GM23338 (cell line): ENCODE measurements around the gene OLFML2A. TPM values are rescaled to one million over a fixed set of nuclear protein-coding genes. Genes with fewer than 3 reads are reported as not detected.

Source experiments
- ATAC-seq: fragments of 200-7000 bp; cut with Tn5 transposase; 3 replicates; pipeline ENCODE4 v1.9.1; 2020
- DNase-seq: peaks from one replicate; pipeline ENCODE4 v3.0.0-alpha.2; 2015; ENCODE audit warnings: low spot score
- H2AFZ ChIP-seq: fragments of 200-600 bp; sonication (generic); 2 replicates; pipeline ENCODE4 v1.8.0; 2016; ENCODE audit warnings: antibody characterized with exemption, mild to moderate bottlenecking, moderate library complexity
- H3F3A ChIP-seq: fragments of 200-600 bp; sonication (generic); replicated peaks from 2 replicates; pipeline ENCODE4 v1.8.0; 2017; ENCODE audit warnings: antibody characterized with exemption, mixed run types, low read depth
- H3K27ac ChIP-seq: fragments of 200-600 bp; sonication (generic); 2 replicates; pipeline ENCODE4 v1.6.1; 2016; ENCODE audit warnings: low read depth
- H3K27me3 ChIP-seq: fragments of 200-600 bp; sonication (generic); 2 replicates; pipeline ENCODE4 v1.8.0; 2016; ENCODE audit warnings: mild to moderate bottlenecking, mixed run types, moderate library complexity; ENCODE audit not compliant: insufficient read depth
- H3K36me3 ChIP-seq: fragments of 200-600 bp; sonication (generic); 2 replicates; pipeline ENCODE4 v1.8.0; 2016; ENCODE audit warnings: mild to moderate bottlenecking; ENCODE audit not compliant: insufficient read depth
- H3K4me1 ChIP-seq: fragments of 200-600 bp; sonication (generic); 2 replicates; pipeline ENCODE4 v1.8.0; 2016; ENCODE audit warnings: mild to moderate bottlenecking, moderate library complexity; ENCODE audit not compliant: insufficient read depth
- H3K4me2 ChIP-seq: fragments of 200-600 bp; sonication (generic); 2 replicates; pipeline ENCODE4 v1.7.1; 2017; ENCODE audit warnings: mixed run types
- H3K4me3 ChIP-seq: fragments of 200-600 bp; sonication (generic); 2 replicates; pipeline ENCODE4 v1.6.1; 2016; ENCODE audit warnings: mixed run types
- H3K79me2 ChIP-seq: fragments of 200-600 bp; sonication (generic); replicated peaks from 2 replicates; pipeline ENCODE4 v1.8.0; 2017; ENCODE audit warnings: mild to moderate bottlenecking; ENCODE audit not compliant: insufficient read depth
- H3K9me2 ChIP-seq: fragments of 200-600 bp; sonication (generic); 2 replicates; pipeline ENCODE4 v1.8.0; 2017; ENCODE audit not compliant: insufficient read depth
- H4K20me1 ChIP-seq: fragments of 200-600 bp; sonication (generic); replicated peaks from 2 replicates; pipeline ENCODE4 v1.8.0; 2017; ENCODE audit warnings: mild to moderate bottlenecking; ENCODE audit not compliant: insufficient read depth
- H3K27ac Mint-ChIP-seq: 2 replicates; pipeline ENCODE4 v1.8.0; 2020; ENCODE audit warnings: inconsistent platforms, mild to moderate bottlenecking, moderate library complexity, mixed read lengths
- H3K27me3 Mint-ChIP-seq: 3 replicates; pipeline ENCODE4 v1.8.0; 2022; ENCODE audit warnings: low read depth, mild to moderate bottlenecking, moderate library complexity, mixed read lengths, inconsistent platforms; ENCODE audit not compliant: insufficient read depth, poor library complexity
- H3K36me3 Mint-ChIP-seq: 3 replicates; pipeline ENCODE4 v1.8.0; 2021; ENCODE audit warnings: low read depth, mild to moderate bottlenecking, inconsistent platforms, moderate library complexity, mixed read lengths
- H3K4me1 Mint-ChIP-seq: 3 replicates; pipeline ENCODE4 v1.8.0; 2020; ENCODE audit warnings: mild to moderate bottlenecking, inconsistent platforms, mixed read lengths
- H3K4me3 Mint-ChIP-seq: 3 replicates; pipeline ENCODE4 v1.8.0; 2021; ENCODE audit warnings: moderate library complexity, mild to moderate bottlenecking, inconsistent platforms, mixed read lengths
- H3K9me3 Mint-ChIP-seq: 3 replicates; pipeline ENCODE4 v1.8.0; 2020; ENCODE audit warnings: moderate library complexity, mild to moderate bottlenecking, inconsistent platforms, mixed read lengths
- CREB1 ChIP-seq: fragments of 250-450 bp; sonication (Bioruptor Pico); IDR thresholded peaks from 2 replicates; pipeline ENCODE4 v1.5.0; 2020; ENCODE audit warnings: low read depth, mild to moderate bottlenecking, moderate library complexity
- EZH2 ChIP-seq: fragments of 200-600 bp; sonication (generic); IDR thresholded peaks from one replicate; pipeline ENCODE4 v1.8.0; 2017; ENCODE audit warnings: antibody characterized with exemption, mild to moderate bottlenecking, low read depth; ENCODE audit not compliant: unreplicated experiment
- JUNB ChIP-seq: IDR thresholded peaks from one replicate; pipeline ENCODE4 v1.6.1; 2016; ENCODE audit warnings: antibody characterized with exemption; ENCODE audit not compliant: unreplicated experiment
- POLR2AphosphoS5 ChIP-seq: IDR thresholded peaks from 2 replicates; pipeline ENCODE4 v1.6.1; 2016; ENCODE audit warnings: antibody characterized with exemption, low read depth
- STAT1 ChIP-seq: IDR thresholded peaks from one replicate; pipeline ENCODE4 v1.6.1; 2016; ENCODE audit warnings: antibody characterized with exemption; ENCODE audit not compliant: unreplicated experiment
- ZNF331 ChIP-seq: fragments of 250-450 bp; sonication (Bioruptor Pico); IDR thresholded peaks from 2 replicates; pipeline ENCODE4 v1.5.0; 2020; ENCODE audit warnings: low read depth, mild to moderate bottlenecking, moderate library complexity
- polyA plus RNA-seq: library from polyadenylated mRNA; unstranded; fragments of >200 nt; fragmentation: Nextera tagmentation; extraction: Ambion mirVana; gene quantifications from 2 replicates; pipeline ENCODE4 v1.2.1, GENCODE V29; 2016
- total RNA-seq: library from RNA; depleted of rRNA; stranded (reverse); fragments of >200 nt; shearing (Covaris generic); gene quantifications from 2 replicates; pipeline ENCODE4 v1.2.3, GENCODE V29; 2014
- TF ChIP-seq, protein P1 (sequence below): IDR thresholded peaks from one replicate; pipeline ENCODE4 v1.6.1; 2018; ENCODE audit warnings: antibody characterized with exemption; ENCODE audit not compliant: unreplicated experiment
- TF ChIP-seq, protein P2 (sequence below), 2 experiments: fragments of 200-600 bp in 1 of 2; sonication (generic) in 1 of 2; conservative IDR thresholded peaks; 2 replicates each; pipeline versions ENCODE4 v1.5.1 to v1.6.1; 2016 to 2017; ENCODE audit warnings: antibody characterized with exemption in 2 of 2, low read depth in 2 of 2, mild to moderate bottlenecking in 2 of 2, moderate library complexity in 1 of 2
- TF ChIP-seq, protein P3 (sequence below): IDR thresholded peaks from 2 replicates; pipeline ENCODE4 v1.6.1; 2016; ENCODE audit warnings: antibody characterized with exemption

Gene OLFML2A
- total and polyA plus RNA-seq, 2 experiments from 2014 or later = 1.1 to 6.7 TPM

DNA sequence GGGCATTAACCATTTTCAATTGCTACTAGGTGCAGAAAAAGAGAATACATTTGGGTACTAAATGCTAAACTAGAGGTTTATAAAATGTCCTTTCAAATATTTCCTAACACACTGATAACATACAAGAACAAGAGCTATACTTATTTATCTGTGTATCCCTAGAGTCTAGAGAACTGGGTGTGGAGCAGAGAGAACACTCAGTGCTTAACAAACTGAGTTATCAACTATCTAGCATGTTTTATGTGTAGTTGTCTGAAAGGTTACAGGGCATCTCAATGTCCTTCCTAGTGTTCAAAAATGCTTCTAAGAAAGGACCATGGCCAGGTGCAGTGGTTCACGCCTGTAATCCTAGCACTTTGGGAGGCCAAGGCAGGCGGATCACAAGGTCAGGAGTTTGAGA lies 46.2 kb upstream of the OLFML2A start:
- no peaks in the 10 kb centered on the region for H3K9me2 ChIP-seq
- H3K4me1 ChIP-seq = peaks cover 21% of the 10 kb centered on the region
- no peak overlapping the region for H3K4me2 ChIP-seq
- Mint-ChIP-seq H3K27me3 (peaks cover 4% of the 10 kb centered on the region), H3K9me3 (no peaks in the 10 kb centered on the region), H3K36me3 (peaks cover 40% of the 10 kb centered on the region), H3K4me1 (peaks cover 33% of the 10 kb centered on the region), H3K4me3 (no peak overlapping the region), H3K27ac (0 out of 2 replicates have a peak overlapping the region, but pooled peaks have one; percentile 31)
- no peak for DNase-seq
- no peaks in the 10 kb centered on the region; the same call in 1 of the 2 replicates for H3K36me3 ChIP-seq
- TF ChIP-seq EZH2 = no peak
- TF ChIP-seq, protein P1, sequence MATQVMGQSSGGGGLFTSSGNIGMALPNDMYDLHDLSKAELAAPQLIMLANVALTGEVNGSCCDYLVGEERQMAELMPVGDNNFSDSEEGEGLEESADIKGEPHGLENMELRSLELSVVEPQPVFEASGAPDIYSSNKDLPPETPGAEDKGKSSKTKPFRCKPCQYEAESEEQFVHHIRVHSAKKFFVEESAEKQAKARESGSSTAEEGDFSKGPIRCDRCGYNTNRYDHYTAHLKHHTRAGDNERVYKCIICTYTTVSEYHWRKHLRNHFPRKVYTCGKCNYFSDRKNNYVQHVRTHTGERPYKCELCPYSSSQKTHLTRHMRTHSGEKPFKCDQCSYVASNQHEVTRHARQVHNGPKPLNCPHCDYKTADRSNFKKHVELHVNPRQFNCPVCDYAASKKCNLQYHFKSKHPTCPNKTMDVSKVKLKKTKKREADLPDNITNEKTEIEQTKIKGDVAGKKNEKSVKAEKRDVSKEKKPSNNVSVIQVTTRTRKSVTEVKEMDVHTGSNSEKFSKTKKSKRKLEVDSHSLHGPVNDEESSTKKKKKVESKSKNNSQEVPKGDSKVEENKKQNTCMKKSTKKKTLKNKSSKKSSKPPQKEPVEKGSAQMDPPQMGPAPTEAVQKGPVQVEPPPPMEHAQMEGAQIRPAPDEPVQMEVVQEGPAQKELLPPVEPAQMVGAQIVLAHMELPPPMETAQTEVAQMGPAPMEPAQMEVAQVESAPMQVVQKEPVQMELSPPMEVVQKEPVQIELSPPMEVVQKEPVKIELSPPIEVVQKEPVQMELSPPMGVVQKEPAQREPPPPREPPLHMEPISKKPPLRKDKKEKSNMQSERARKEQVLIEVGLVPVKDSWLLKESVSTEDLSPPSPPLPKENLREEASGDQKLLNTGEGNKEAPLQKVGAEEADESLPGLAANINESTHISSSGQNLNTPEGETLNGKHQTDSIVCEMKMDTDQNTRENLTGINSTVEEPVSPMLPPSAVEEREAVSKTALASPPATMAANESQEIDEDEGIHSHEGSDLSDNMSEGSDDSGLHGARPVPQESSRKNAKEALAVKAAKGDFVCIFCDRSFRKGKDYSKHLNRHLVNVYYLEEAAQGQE = no peak
- no peak for TF ChIP-seq CREB1
- TF ChIP-seq ZNF331 (CRISPR knock-in tag) = no peak
- no peak for TF ChIP-seq POLR2AphosphoS5
- TF ChIP-seq JUNB = no peak
- H3K27me3 ChIP-seq = no peaks in the 10 kb centered on the region
- ATAC-seq = no peak
- no peak overlapping the region for H3K4me3 ChIP-seq
- H3F3A ChIP-seq = no peaks in the 10 kb centered on the region
- H2AFZ ChIP-seq = no peak overlapping the region
- no peaks in the 10 kb centered on the region; the same call in 1 of the 2 replicates for H4K20me1 ChIP-seq
- peaks cover 11% of the 10 kb centered on the region; the same call in 1 of the 2 replicates for H3K79me2 ChIP-seq
- no peak overlapping the region for H3K27ac ChIP-seq

DNA sequence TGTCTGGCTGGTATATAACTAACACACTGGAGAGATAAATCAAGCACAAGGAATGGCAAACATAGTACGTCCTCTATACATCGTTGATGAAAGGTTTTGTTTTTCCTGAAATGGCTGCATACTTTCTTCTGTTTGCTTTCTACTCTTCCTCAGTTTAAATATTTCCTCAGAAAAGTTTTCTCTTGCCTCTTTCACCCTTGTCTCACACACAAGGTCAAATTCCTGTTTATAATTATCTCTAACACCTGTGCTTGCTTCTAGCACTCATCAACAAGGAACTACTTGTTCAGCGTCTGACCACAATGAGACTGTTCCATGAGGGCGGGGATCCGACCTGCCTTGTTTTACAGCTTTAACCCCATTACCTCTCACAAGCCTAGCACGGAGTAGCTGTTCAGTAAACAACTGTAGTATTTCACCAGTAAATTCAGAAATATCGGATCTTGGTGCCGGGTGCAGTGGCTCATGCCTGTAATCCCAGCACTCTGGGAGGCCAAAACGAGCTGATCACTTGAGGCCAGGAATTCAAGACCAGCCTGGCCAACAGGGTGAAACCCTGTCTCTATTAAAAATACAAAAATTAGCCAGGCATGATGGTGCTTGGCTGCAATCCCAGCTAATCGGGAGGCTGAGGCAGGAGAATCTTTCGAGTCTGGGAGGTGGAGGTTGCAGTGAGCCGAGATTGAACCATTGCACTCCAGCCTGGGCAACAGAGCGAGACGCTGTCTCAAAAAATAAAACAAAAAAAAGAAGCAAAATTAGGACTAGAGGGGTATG lies 42.8 kb upstream of the OLFML2A start:
- Histone ChIP-seq H3K9me2 (no peaks in the 10 kb centered on the region), H2AFZ (no peak overlapping the region), H3K27ac (peak overlapping the region; percentile 68), H3K36me3 (no peaks in the 10 kb centered on the region; the same call in 1 of the 2 replicates), H3K4me1 (peaks cover 22% of the 10 kb centered on the region), H3K79me2 (peaks cover 29% of the 10 kb centered on the region), H3K4me2 (no peak overlapping the region), H3K27me3 (no peaks in the 10 kb centered on the region), H4K20me1 (no peaks in the 10 kb centered on the region), H3F3A (no peaks in the 10 kb centered on the region), H3K4me3 (no peak overlapping the region)
- peaks cover 4% of the 10 kb centered on the region for H3K27me3 Mint-ChIP-seq
- H3K4me1 Mint-ChIP-seq = peaks cover 29% of the 10 kb centered on the region
- H3K27ac Mint-ChIP-seq = peak overlapping the region; percentile 89
- H3K36me3 Mint-ChIP-seq = peaks cover 44% of the 10 kb centered on the region
- no peak for ATAC-seq
- DNase-seq = no peak
- H3K9me3 Mint-ChIP-seq = no peaks in the 10 kb centered on the region
- H3K4me3 Mint-ChIP-seq = no peak overlapping the region; the same call in 2 of the 3 replicates
- no peak for TF ChIP-seq JUNB
- TF ChIP-seq, protein P2, sequence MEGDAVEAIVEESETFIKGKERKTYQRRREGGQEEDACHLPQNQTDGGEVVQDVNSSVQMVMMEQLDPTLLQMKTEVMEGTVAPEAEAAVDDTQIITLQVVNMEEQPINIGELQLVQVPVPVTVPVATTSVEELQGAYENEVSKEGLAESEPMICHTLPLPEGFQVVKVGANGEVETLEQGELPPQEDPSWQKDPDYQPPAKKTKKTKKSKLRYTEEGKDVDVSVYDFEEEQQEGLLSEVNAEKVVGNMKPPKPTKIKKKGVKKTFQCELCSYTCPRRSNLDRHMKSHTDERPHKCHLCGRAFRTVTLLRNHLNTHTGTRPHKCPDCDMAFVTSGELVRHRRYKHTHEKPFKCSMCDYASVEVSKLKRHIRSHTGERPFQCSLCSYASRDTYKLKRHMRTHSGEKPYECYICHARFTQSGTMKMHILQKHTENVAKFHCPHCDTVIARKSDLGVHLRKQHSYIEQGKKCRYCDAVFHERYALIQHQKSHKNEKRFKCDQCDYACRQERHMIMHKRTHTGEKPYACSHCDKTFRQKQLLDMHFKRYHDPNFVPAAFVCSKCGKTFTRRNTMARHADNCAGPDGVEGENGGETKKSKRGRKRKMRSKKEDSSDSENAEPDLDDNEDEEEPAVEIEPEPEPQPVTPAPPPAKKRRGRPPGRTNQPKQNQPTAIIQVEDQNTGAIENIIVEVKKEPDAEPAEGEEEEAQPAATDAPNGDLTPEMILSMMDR (conservative IDR thresholded peaks at IDR 0.05; ENCODE audit: low read depth in 2 of 2) = no peak
- TF ChIP-seq, protein P3, sequence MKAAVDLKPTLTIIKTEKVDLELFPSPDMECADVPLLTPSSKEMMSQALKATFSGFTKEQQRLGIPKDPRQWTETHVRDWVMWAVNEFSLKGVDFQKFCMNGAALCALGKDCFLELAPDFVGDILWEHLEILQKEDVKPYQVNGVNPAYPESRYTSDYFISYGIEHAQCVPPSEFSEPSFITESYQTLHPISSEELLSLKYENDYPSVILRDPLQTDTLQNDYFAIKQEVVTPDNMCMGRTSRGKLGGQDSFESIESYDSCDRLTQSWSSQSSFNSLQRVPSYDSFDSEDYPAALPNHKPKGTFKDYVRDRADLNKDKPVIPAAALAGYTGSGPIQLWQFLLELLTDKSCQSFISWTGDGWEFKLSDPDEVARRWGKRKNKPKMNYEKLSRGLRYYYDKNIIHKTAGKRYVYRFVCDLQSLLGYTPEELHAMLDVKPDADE = no peak
- TF ChIP-seq STAT1 = no peak
- no peak for TF ChIP-seq EZH2
